ENCODE results near the gene FAT4. TPM values are rescaled to one million over a fixed set of nuclear protein-coding genes. Genes with fewer than 3 reads are reported as not detected.

FAT4 gene
- total and polyA plus RNA-seq, 2 donors (not counting 3 experiments of a cell fraction or from before 2014, with no cell fraction given): 16.4 to 39.1 TPM

DNA sequence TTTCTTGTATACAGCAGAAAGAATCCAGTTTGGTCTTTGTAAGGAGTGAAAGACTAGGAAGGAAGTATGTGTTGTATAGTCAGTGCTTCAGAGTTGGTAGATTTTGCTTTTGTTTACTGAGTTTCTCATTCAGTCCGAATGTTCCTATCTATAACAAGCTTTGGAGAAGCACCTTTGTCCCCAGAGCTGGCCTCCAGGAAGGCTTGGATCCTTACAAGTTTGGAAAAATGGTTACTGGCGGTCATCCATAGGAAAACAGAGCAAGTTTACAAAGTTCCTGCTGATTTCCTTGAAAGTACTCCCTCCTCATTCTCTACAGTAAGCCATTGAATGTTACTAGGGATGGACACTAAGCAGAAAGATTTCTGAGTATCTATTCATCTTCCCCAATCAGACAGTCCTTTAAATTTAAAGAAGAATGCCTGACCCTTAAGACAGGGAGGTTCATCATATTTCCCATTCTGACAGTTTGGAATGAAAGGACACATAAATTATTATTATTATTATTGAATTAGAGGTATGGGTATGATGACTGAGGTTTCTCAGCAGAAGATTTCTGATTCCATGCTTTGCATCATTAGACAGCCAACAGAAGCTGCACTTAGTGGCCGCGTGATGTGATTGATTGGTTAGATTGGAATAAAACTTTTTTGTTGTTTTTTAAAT is 35.8 kb downstream of the FAT4 start:
- H2AFZ ChIP-seq (ENCODE audit: low read depth, low read length): no peak overlapping the region
- H3K4me2 ChIP-seq (ENCODE audit: insufficient read depth, low read length): no peak overlapping the region
- FAIRE-seq: no peak

More for the DNA sequence above, 35.8 kb downstream of the FAT4 start:
- no TSS peak for BruUV-seq (replicated peaks)
- intact Hi-C loops (cut with micrococcal nuclease) (no loop called here), dilution Hi-C loops (cut with MboI; ENCODE audit: extremely low pct_ligation_motif_present, low sequenced_read_pairs) (no loop called here)
- DNase-seq (ENCODE audit: low read depth, low spot score): no peak
- Histone ChIP-seq H3K4me3 (replicated peaks in 1 of 3; ENCODE audit: insufficient read depth in 1 of 3, low read depth in 1 of 3, low read length in 3 of 3) (no peak overlapping the region), H3K9me1 (replicated peaks; ENCODE audit: control insufficient read depth, extremely low read depth, insufficient read depth, low read length) (no peaks in the 10 kb centered on the region), H4K20me1 (replicated peaks; ENCODE audit: control insufficient read depth, extremely low read depth, insufficient read depth, low read length) (peaks cover 2% of the 10 kb centered on the region), H3K79me2 (ENCODE audit: control insufficient read depth, insufficient read depth, low read length) (no peaks in the 10 kb centered on the region), H3K9ac (replicated peaks; ENCODE audit: extremely low read depth, insufficient read depth, low read length) (no peak overlapping the region), H3K36me3 (ENCODE audit: control insufficient read depth in 2 of 2, extremely low read depth in 1 of 2, insufficient read depth in 2 of 2, low read length in 2 of 2) (no peaks in the 10 kb centered on the region), H3K27me3 (ENCODE audit: control insufficient read depth in 2 of 2, insufficient read depth in 2 of 2, low read length in 2 of 2) (no peaks in the 10 kb centered on the region), H3K4me1 (ENCODE audit: control insufficient read depth, extremely low read depth, insufficient read depth, low read length) (no peaks in the 10 kb centered on the region), H3K27ac (ENCODE audit: insufficient read depth, low read depth, low read length) (no peak overlapping the region), H3K9me3 (replicated peaks; ENCODE audit: control insufficient read depth, insufficient read depth, low read length) (no peaks in the 10 kb centered on the region)
- ChIA-PET CTCF (interaction anchor here (1.3 to 2.0 kb wide), 2 partner anchors 9 to 37 kb away, joined by 3 to 10 read pairs; no protein-coding TSS in a partner anchor), POLR2A (no interaction called here)
- TF ChIP-seq CTCF (IDR thresholded peaks at IDR 0.05; ENCODE audit: extremely low read depth in 1 of 2, insufficient read depth in 1 of 2, low read depth in 1 of 2, low read length in 2 of 2) (no peak), MYC (IDR thresholded peaks at IDR 0.05; ENCODE audit: low read depth, low read length) (no peak), EZH2 (IDR thresholded peaks at IDR 0.05; ENCODE audit: borderline replicate concordance, low read depth, low read length, severe bottlenecking) (no peak), POLR2A (IDR thresholded peaks at IDR 0.05; ENCODE audit: low read depth, low read length) (no peak), JUN (IDR thresholded peaks at IDR 0.05; ENCODE audit: borderline replicate concordance, insufficient read depth, insufficient read length, low read depth) (no peak), MAX (IDR thresholded peaks at IDR 0.05; ENCODE audit: insufficient read depth, insufficient read length) (no peak), GATA2 (IDR thresholded peaks at IDR 0.05; ENCODE audit: insufficient read depth, insufficient read length, low read depth, low read length) (no peak), POLR2AphosphoS5 (IDR thresholded peaks at IDR 0.05; ENCODE audit: insufficient read depth, low read depth, low read length) (no peak), FOS (IDR thresholded peaks at IDR 0.05; ENCODE audit: borderline replicate concordance, insufficient read depth, low read length) (no peak)
